ENCODE data around the gene CEP112. TPM values are rescaled to one million over a fixed set of nuclear protein-coding genes. Genes with fewer than 3 reads are reported as not detected.

Gene CEP112
- total and polyA plus RNA-seq, 2 of the 4 experiments (the other 2 are of a cell fraction): 2.5 to 5.6 TPM

DNA sequence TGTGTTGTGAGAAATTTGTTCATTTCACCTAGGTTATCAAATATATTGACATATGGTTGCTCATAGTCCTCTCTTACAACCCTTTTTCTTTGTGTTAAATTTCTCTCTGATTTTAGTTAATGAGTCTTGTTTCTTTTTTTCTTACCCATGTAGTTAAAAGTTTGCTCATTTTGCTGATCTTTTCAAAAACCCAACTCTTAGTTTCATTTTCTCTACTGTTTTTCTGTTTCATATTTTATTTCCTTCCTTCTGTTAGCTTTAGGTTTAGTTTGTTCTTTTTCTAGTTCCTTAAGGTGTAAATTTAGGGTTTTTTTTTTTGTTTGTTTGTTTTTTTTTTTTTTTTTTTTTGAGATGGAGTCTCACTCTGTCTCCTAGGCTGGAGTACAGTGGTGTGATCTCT, 42.4 kb downstream of the CEP112 start:
- Histone ChIP-seq H3K9ac (ENCODE audit: low read depth, low read length) (no peak overlapping the region), H3K18ac (ENCODE audit: low read depth, low read length) (no peak overlapping the region), H4K20me1 (ENCODE audit: insufficient read depth, low read length) (no peaks in the 10 kb centered on the region), H3K4me2 (ENCODE audit: low read depth, low read length) (no peak overlapping the region), H3K27ac (ENCODE audit: insufficient read depth, low read length) (no peak overlapping the region), H2AK9ac (replicated peaks; ENCODE audit: low read depth, low read length, poor library complexity) (no peak overlapping the region), H3K79me1 (ENCODE audit: low read depth in 1 of 2, low read length in 2 of 2) (no peaks in the 10 kb centered on the region), H4K8ac (ENCODE audit: low read depth in 2 of 2, low read length in 2 of 2) (no peak overlapping the region), H2BK15ac (ENCODE audit: low read depth, low read length) (no peak overlapping the region), H2AFZ (replicated peaks; ENCODE audit: low read length, poor library complexity) (no peak overlapping the region), H3K9me1 (ENCODE audit: insufficient read depth, low read length) (no peaks in the 10 kb centered on the region), H3K23ac (ENCODE audit: low read depth, low read length) (no peak overlapping the region), H2AK5ac (ENCODE audit: low read depth, low read length) (no peak overlapping the region), H2BK120ac (ENCODE audit: low read depth, low read length) (no peak overlapping the region), H4K5ac (ENCODE audit: low read depth, low read length) (no peak overlapping the region), H3K14ac (replicated peaks; ENCODE audit: low read depth, low read length) (no peak overlapping the region), H3K4me1 (ENCODE audit: control insufficient read depth, insufficient read depth, low read length) (no peaks in the 10 kb centered on the region; the same call in 1 of the 2 replicates), H3K27me3 (ENCODE audit: control insufficient read depth, insufficient read depth, low read length) (no peaks in the 10 kb centered on the region), H2BK5ac (ENCODE audit: low read depth, low read length, poor library complexity, severe bottlenecking) (no peak overlapping the region), H3K36me3 (ENCODE audit: control insufficient read depth, insufficient read depth, low read length) (no peaks in the 10 kb centered on the region), H3K4ac (ENCODE audit: low read depth, low read length) (no peak overlapping the region), H3K9me3 (ENCODE audit: control insufficient read depth, insufficient read depth, low read length) (no peaks in the 10 kb centered on the region), H3K4me3 (ENCODE audit: insufficient read depth, low read depth, low read length) (no peak overlapping the region), H3K56ac (ENCODE audit: extremely low read depth, insufficient read depth, low read length) (no peak overlapping the region), H2BK20ac (ENCODE audit: low read depth, low read length) (no peak overlapping the region), H4K91ac (ENCODE audit: insufficient read depth, low read depth, low read length) (no peak overlapping the region)
- dilution Hi-C loops (cut with HindIII; ENCODE audit: low sequenced_read_pairs, unreplicated experiment): no loop called here
- ATAC-seq (ENCODE audit: low read depth): no peak
- BruUV-seq (replicated peaks): no TSS peak
- intact Hi-C loops (cut with micrococcal nuclease): no loop called here
- TF ChIP-seq, protein P1, sequence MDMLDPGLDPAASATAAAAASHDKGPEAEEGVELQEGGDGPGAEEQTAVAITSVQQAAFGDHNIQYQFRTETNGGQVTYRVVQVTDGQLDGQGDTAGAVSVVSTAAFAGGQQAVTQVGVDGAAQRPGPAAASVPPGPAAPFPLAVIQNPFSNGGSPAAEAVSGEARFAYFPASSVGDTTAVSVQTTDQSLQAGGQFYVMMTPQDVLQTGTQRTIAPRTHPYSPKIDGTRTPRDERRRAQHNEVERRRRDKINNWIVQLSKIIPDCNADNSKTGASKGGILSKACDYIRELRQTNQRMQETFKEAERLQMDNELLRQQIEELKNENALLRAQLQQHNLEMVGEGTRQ (IDR thresholded peaks at IDR 0.05; ENCODE audit: low read depth, low read length): no peak
- no peak for TF ChIP-seq MAZ (IDR thresholded peaks at IDR 0.05; ENCODE audit: borderline replicate concordance, low read depth, low read length)
- TF ChIP-seq BHLHE40 (IDR thresholded peaks at IDR 0.05; ENCODE audit: low read depth, low read length): no peak
- no peak for TF ChIP-seq CEBPB (IDR thresholded peaks at IDR 0.05; ENCODE audit: low read depth, low read length)
- no peak for TF ChIP-seq SMC3 (IDR thresholded peaks at IDR 0.05; ENCODE audit: low read depth, low read length)
- no peak for TF ChIP-seq RFX5 (IDR thresholded peaks at IDR 0.05; ENCODE audit: low read depth, low read length)
- TF ChIP-seq, protein P2, sequence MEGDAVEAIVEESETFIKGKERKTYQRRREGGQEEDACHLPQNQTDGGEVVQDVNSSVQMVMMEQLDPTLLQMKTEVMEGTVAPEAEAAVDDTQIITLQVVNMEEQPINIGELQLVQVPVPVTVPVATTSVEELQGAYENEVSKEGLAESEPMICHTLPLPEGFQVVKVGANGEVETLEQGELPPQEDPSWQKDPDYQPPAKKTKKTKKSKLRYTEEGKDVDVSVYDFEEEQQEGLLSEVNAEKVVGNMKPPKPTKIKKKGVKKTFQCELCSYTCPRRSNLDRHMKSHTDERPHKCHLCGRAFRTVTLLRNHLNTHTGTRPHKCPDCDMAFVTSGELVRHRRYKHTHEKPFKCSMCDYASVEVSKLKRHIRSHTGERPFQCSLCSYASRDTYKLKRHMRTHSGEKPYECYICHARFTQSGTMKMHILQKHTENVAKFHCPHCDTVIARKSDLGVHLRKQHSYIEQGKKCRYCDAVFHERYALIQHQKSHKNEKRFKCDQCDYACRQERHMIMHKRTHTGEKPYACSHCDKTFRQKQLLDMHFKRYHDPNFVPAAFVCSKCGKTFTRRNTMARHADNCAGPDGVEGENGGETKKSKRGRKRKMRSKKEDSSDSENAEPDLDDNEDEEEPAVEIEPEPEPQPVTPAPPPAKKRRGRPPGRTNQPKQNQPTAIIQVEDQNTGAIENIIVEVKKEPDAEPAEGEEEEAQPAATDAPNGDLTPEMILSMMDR (conservative IDR thresholded peaks at IDR 0.05; ENCODE audit: low read depth, low read length): no peak
- no peak for TF ChIP-seq RCOR1 (IDR thresholded peaks at IDR 0.05; ENCODE audit: insufficient replicate concordance, low read length)
- no peak for TF ChIP-seq POLR2A (IDR thresholded peaks at IDR 0.05; ENCODE audit: low read depth, low read length)
- TF ChIP-seq NFE2L2 (IDR thresholded peaks at IDR 0.05; ENCODE audit: low read depth, low read length): no peak
- TF ChIP-seq MAFK (IDR thresholded peaks at IDR 0.05; ENCODE audit: low read depth, low read length): no peak
- no peak for TF ChIP-seq FOS (IDR thresholded peaks at IDR 0.05; ENCODE audit: low read depth, low read length)
- TF ChIP-seq, protein P3, sequence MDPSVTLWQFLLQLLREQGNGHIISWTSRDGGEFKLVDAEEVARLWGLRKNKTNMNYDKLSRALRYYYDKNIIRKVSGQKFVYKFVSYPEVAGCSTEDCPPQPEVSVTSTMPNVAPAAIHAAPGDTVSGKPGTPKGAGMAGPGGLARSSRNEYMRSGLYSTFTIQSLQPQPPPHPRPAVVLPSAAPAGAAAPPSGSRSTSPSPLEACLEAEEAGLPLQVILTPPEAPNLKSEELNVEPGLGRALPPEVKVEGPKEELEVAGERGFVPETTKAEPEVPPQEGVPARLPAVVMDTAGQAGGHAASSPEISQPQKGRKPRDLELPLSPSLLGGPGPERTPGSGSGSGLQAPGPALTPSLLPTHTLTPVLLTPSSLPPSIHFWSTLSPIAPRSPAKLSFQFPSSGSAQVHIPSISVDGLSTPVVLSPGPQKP (IDR thresholded peaks at IDR 0.05; ENCODE audit: borderline replicate concordance, low read depth, low read length): no peak
- TF ChIP-seq MXI1 (IDR thresholded peaks at IDR 0.05; ENCODE audit: borderline replicate concordance, low read depth, low read length): no peak
- TF ChIP-seq CHD1 (IDR thresholded peaks at IDR 0.05; ENCODE audit: low read depth, low read length): no peak
- no peak for TF ChIP-seq RAD21 (IDR thresholded peaks at IDR 0.05; ENCODE audit: low read length)
- in situ Hi-C loops (cut with MboI; ENCODE audit: low sequenced_read_pairs): no loop called here
- POLR2A ChIA-PET (ENCODE audit: unreplicated experiment): no interaction called here
- no peak for DNase-seq
- CTCF ChIA-PET: no interaction called here

Data from IMR-90 (cell line).